ENCODE data around the gene LILRB4.
"Not testable (repeated sequence)": the region's sequence is repeated elsewhere in the genome, so short reads cannot be mapped to it uniquely, and the experiment has no call there.

DNA sequence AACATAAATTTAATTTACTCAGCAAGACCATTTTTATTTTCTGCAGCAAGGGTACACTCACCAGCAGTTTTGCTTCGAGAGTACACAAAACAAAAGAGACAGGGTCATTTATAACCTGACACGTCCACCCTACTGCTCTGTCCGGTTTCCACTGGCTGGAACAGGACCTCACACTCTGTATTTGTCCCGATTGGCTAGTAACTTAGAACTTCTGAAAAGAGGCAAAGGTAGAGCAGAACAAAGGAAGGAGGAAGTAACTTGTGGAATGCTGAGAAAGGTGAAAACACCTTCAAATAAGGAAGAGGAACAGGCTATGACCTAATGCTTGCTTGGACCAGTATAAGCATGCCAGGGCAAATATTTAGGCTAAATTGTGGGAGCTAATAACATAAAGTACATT is 34.9 kb upstream of the LILRB4 start:
- TF ChIP-seq, protein P1, sequence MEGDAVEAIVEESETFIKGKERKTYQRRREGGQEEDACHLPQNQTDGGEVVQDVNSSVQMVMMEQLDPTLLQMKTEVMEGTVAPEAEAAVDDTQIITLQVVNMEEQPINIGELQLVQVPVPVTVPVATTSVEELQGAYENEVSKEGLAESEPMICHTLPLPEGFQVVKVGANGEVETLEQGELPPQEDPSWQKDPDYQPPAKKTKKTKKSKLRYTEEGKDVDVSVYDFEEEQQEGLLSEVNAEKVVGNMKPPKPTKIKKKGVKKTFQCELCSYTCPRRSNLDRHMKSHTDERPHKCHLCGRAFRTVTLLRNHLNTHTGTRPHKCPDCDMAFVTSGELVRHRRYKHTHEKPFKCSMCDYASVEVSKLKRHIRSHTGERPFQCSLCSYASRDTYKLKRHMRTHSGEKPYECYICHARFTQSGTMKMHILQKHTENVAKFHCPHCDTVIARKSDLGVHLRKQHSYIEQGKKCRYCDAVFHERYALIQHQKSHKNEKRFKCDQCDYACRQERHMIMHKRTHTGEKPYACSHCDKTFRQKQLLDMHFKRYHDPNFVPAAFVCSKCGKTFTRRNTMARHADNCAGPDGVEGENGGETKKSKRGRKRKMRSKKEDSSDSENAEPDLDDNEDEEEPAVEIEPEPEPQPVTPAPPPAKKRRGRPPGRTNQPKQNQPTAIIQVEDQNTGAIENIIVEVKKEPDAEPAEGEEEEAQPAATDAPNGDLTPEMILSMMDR (IDR thresholded peaks at IDR 0.05; ENCODE audit: insufficient read depth, low read depth, low read length), result not testable (repeated sequence)
- TF ChIP-seq EZH2 (IDR thresholded peaks at IDR 0.05; ENCODE audit: insufficient read depth, low read length), result not testable (repeated sequence)

Data from astrocyte (in vitro differentiated cells and primary cell).